ENCODE measurements around the gene MSX1.

Gene MSX1

DNA sequence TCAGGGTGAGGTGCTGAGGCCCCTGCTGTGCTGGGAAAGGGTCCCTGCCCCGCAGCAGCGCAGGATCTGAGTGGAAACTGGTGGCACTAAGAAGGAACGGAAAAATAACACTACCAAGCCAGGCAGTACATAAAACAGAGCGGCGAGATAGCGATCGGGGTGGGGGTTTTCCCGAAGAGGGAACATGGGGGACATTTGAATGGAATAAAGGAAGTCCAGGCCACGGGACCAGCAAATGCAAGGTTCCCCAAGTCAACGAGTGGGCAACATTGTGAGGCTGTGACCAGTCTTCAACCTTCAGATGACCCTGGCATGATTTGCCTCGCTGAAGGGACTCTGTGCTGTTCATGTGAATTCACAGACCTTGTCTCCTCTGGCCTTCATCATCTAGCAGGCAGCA lies 13.7 kb downstream of the MSX1 start:
- TF ChIP-seq, protein P1, sequence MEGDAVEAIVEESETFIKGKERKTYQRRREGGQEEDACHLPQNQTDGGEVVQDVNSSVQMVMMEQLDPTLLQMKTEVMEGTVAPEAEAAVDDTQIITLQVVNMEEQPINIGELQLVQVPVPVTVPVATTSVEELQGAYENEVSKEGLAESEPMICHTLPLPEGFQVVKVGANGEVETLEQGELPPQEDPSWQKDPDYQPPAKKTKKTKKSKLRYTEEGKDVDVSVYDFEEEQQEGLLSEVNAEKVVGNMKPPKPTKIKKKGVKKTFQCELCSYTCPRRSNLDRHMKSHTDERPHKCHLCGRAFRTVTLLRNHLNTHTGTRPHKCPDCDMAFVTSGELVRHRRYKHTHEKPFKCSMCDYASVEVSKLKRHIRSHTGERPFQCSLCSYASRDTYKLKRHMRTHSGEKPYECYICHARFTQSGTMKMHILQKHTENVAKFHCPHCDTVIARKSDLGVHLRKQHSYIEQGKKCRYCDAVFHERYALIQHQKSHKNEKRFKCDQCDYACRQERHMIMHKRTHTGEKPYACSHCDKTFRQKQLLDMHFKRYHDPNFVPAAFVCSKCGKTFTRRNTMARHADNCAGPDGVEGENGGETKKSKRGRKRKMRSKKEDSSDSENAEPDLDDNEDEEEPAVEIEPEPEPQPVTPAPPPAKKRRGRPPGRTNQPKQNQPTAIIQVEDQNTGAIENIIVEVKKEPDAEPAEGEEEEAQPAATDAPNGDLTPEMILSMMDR (IDR thresholded peaks at IDR 0.05; ENCODE audit: low read depth, low read length) = no peak
- no peak for TF ChIP-seq EZH2phosphoT487 (IDR thresholded peaks at IDR 0.05; ENCODE audit: low read depth)
- Histone ChIP-seq H3K4me3 (ENCODE audit: low read length) (no peak overlapping the region), H3K4me2 (ENCODE audit: low read length) (no peak overlapping the region), H4K20me1 (ENCODE audit: insufficient read depth, low read length) (no peaks in the 10 kb centered on the region), H3K9ac (ENCODE audit: low read length) (no peak overlapping the region), H3K4me1 (ENCODE audit: low read length) (no peaks in the 10 kb centered on the region), H3K27me3 (ENCODE audit: low read depth, low read length) (peaks cover 4% of the 10 kb centered on the region), H3K27ac (ENCODE audit: low read length) (no peak overlapping the region), H2AFZ (ENCODE audit: low read depth, low read length) (no peak overlapping the region), H3K36me3 (replicated peaks; ENCODE audit: low read depth, low read length) (no peaks in the 10 kb centered on the region), H3K9me3 (ENCODE audit: insufficient read depth, low read length) (no peaks in the 10 kb centered on the region), H3K79me2 (ENCODE audit: low read length) (no peaks in the 10 kb centered on the region)

DNA sequence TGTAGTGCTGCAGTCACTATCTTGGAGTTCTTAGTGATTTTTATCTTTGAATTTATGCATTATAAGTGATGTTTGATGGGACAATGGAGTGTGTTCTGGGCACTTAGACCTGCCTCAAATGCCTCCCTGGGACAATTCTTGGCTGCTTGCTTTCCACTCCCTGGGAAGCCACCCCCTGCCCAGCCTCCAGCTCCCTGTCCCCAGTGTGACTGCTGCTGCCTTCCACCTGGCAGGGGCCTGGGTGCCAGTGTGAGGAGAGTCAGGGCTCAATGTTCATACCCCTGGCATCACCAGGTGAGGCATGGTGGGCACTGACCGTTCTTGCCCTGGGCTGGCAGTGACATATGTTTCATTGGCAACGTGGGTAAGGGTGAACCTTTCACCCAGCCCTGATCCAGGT lies 14.8 kb downstream of the MSX1 start:
- no peak overlapping the region for H2AFZ ChIP-seq (ENCODE audit: low read depth, low read length)
- no peak overlapping the region for H3K27ac ChIP-seq (ENCODE audit: low read length)
- H3K36me3 ChIP-seq (replicated peaks; ENCODE audit: low read depth, low read length) = no peaks in the 10 kb centered on the region
- H3K4me1 ChIP-seq (ENCODE audit: low read length) = no peaks in the 10 kb centered on the region
- no peaks in the 10 kb centered on the region for H3K9me3 ChIP-seq (ENCODE audit: insufficient read depth, low read length)
- H3K9ac ChIP-seq (ENCODE audit: low read length) = no peak overlapping the region
- H3K27me3 ChIP-seq (ENCODE audit: low read depth, low read length) = peaks cover 13% of the 10 kb centered on the region
- no peak overlapping the region for H3K4me2 ChIP-seq (ENCODE audit: low read length)
- TF ChIP-seq, protein P1 (IDR thresholded peaks at IDR 0.05; ENCODE audit: low read depth, low read length) = no peak
- TF ChIP-seq EZH2phosphoT487 (IDR thresholded peaks at IDR 0.05; ENCODE audit: low read depth) = no peak
- H3K79me2 ChIP-seq (ENCODE audit: low read length) = no peaks in the 10 kb centered on the region
- H3K4me3 ChIP-seq (ENCODE audit: low read length) = no peak overlapping the region
- H4K20me1 ChIP-seq (ENCODE audit: insufficient read depth, low read length) = no peaks in the 10 kb centered on the region

DNA sequence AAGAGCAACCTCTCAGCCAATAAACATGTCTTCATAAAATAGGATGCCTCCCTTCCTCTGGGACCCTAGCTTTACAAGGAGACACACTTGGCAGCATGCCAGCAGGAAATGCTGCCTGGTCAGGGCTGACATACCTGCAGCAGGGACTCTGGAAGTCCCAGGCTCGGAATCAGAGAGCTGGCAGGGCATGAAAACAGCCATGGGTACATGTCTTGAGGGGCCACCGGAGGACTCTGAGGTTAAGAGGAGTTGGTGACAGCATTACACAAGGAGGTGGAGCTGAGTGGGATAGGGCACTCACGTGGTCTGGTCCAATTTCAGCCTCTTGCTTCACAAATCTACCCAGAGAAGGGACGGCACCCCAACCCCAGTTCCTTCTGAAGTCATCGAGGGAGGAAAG lies 15.7 kb downstream of the MSX1 start:
- Histone ChIP-seq H3K27me3 (ENCODE audit: low read depth, low read length) (peaks cover 22% of the 10 kb centered on the region), H3K36me3 (replicated peaks; ENCODE audit: low read depth, low read length) (no peaks in the 10 kb centered on the region), H3K4me2 (ENCODE audit: low read length) (no peak overlapping the region), H3K4me1 (ENCODE audit: low read length) (no peaks in the 10 kb centered on the region), H3K27ac (ENCODE audit: low read length) (no peak overlapping the region), H3K9ac (ENCODE audit: low read length) (no peak overlapping the region), H3K4me3 (ENCODE audit: low read length) (no peak overlapping the region), H4K20me1 (ENCODE audit: insufficient read depth, low read length) (no peaks in the 10 kb centered on the region), H2AFZ (ENCODE audit: low read depth, low read length) (no peak overlapping the region), H3K79me2 (ENCODE audit: low read length) (no peaks in the 10 kb centered on the region), H3K9me3 (ENCODE audit: insufficient read depth, low read length) (no peaks in the 10 kb centered on the region)
- TF ChIP-seq, protein P1 (IDR thresholded peaks at IDR 0.05; ENCODE audit: low read depth, low read length) = no peak
- no peak for TF ChIP-seq EZH2phosphoT487 (IDR thresholded peaks at IDR 0.05; ENCODE audit: low read depth)

DNA sequence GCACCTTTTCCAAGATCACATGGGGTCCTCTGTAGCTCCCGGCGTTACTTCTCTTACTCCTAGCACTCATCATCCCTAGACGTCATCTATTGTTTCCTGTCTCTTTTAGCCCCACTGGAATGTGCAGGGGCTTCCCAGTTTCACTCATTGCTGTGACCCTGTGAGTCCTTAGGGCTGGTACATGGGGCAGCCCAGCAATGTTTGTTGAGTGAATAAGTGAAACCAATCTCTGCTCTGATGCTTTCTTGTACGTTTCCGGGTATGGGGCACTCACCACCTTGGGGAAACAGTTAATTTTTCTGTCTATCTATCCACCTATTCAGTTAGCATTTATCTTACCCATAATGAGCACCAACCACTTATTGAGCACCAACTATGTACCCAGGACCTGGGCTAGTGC lies 16.1 kb downstream of the MSX1 start:
- H3K9ac ChIP-seq (ENCODE audit: low read length) = no peak overlapping the region
- H3K9me3 ChIP-seq (ENCODE audit: insufficient read depth, low read length) = no peaks in the 10 kb centered on the region
- H2AFZ ChIP-seq (ENCODE audit: low read depth, low read length) = no peak overlapping the region

More for the DNA sequence above, 16.1 kb downstream of the MSX1 start:
- Histone ChIP-seq H3K27ac (ENCODE audit: low read length) (no peak overlapping the region), H3K79me2 (ENCODE audit: low read length) (no peaks in the 10 kb centered on the region), H3K4me1 (ENCODE audit: low read length) (no peaks in the 10 kb centered on the region), H3K27me3 (ENCODE audit: low read depth, low read length) (peaks cover 23% of the 10 kb centered on the region), H3K36me3 (replicated peaks; ENCODE audit: low read depth, low read length) (no peaks in the 10 kb centered on the region), H3K4me2 (ENCODE audit: low read length) (no peak overlapping the region), H3K4me3 (ENCODE audit: low read length) (no peak overlapping the region), H4K20me1 (ENCODE audit: insufficient read depth, low read length) (no peaks in the 10 kb centered on the region)
- TF ChIP-seq, protein P1 (IDR thresholded peaks at IDR 0.05; ENCODE audit: low read depth, low read length) = no peak
- no peak for TF ChIP-seq EZH2phosphoT487 (IDR thresholded peaks at IDR 0.05; ENCODE audit: low read depth)

Data from OCI-LY3 (cell line).